EH (cell line): ENCODE data around the gene NENF.
A peak's percentile ranks its signal among the peaks of the same experiment; 100 is the strongest.
"Not testable (repeated sequence)": the region's sequence is repeated elsewhere in the genome, so short reads cannot be mapped to it uniquely, and the experiment has no call there.

Experiments used
- DNase-seq: peaks from one replicate; pipeline ENCODE4 v3.0.0-alpha.2; 2015; ENCODE audit warnings: low read depth

Gene NENF

GRCh38 chr1:212432661-212433576, at the start of gene NENF:
Gene NENF, plus strand, starts transcription at chr1:212432920. Its CDS starts 24 bp downstream, at chr1:212432944.
- DNase-seq = peak; percentile 85

- no peak for DNase-seq
Measured at GRCh38 chr1:212386029-212386428, 46.7 kb upstream of the NENF start.

GRCh38 chr1:212388985-212389716, 43.6 kb upstream of the NENF start:
- no peak for DNase-seq

- not testable (repeated sequence) for DNase-seq
Measured at GRCh38 chr1:212395678-212396437, 36.9 kb upstream of the NENF start.

- no peak for DNase-seq
Measured at GRCh38 chr1:212396638-212397037, 36.1 kb upstream of the NENF start.

- DNase-seq = no peak
Measured at GRCh38 chr1:212397171-212397570, 35.5 kb upstream of the NENF start.

GRCh38 chr1:212401042-212401441, 31.7 kb upstream of the NENF start:
- DNase-seq = no peak

GRCh38 chr1:212401838-212402582, 30.7 kb upstream of the NENF start:
- DNase-seq = peak; percentile 72

GRCh38 chr1:212402666-212403321, 29.9 kb upstream of the NENF start:
- no peak for DNase-seq

GRCh38 chr1:212410231-212410820, 22.4 kb upstream of the NENF start:
- DNase-seq = no peak

GRCh38 chr1:212412374-212412773, 20.3 kb upstream of the NENF start:
- no peak for DNase-seq

- DNase-seq = peak; percentile 33
Measured at GRCh38 chr1:212413902-212414327, 18.8 kb upstream of the NENF start.

GRCh38 chr1:212414328-212415106, 18.2 kb upstream of the NENF start, which contains the start of gene PACC1:
Gene PACC1, minus strand, starts transcription at chr1:212414886. Its CDS starts 129 bp downstream, at chr1:212414757.
- peak; percentile 88 for DNase-seq

GRCh38 chr1:212415107-212415841, 17.4 kb upstream of the NENF start:
- no peak for DNase-seq

GRCh38 chr1:212421165-212421564, 11.6 kb upstream of the NENF start:
- no peak for DNase-seq

- no peak for DNase-seq
Measured at GRCh38 chr1:212423879-212424278, 8.8 kb upstream of the NENF start.

- no peak for DNase-seq
Measured at GRCh38 chr1:212428496-212428895, 4.2 kb upstream of the NENF start.

GRCh38 chr1:212430416-212430815, 2.3 kb upstream of the NENF start:
- DNase-seq = peak; percentile 59

GRCh38 chr1:212430955-212431394, 1.7 kb upstream of the NENF start:
- no peak for DNase-seq
